LNCaP clone FGC (cell line): ENCODE results near the gene SPANXB1.
"Not testable (repeated sequence)": the region's sequence is repeated elsewhere in the genome, so short reads cannot be mapped to it uniquely, and the experiment has no call there.

Source experiments
- DNase-seq: peaks from one replicate; pipeline ENCODE4 v3.0.0-alpha.2; 2011; ENCODE audit warnings: low read depth
- H3K4me3 ChIP-seq: 2 replicates; pipeline ENCODE4 v1.5.1; 2011; ENCODE audit warnings: mild to moderate bottlenecking, low read depth, low read length, control low read depth
- CTCF ChIP-seq: IDR thresholded peaks from 2 replicates; pipeline ENCODE4 v1.5.1; 2012; ENCODE audit warnings: mild to moderate bottlenecking; ENCODE audit not compliant: control insufficient read depth, insufficient read depth; ENCODE audit errors: extremely low read depth

The SPANXB1 gene

GRCh38 chrX:141002568-141002967, at the start of gene SPANXB1:
SPANXB1 (plus strand) TSS chrX:141002594; CDS start chrX:141002694, 100 bp downstream.
- H3K4me3 ChIP-seq, DNase-seq: not testable (repeated sequence)

- DNase-seq, result peak; percentile 70
- no peak for TF ChIP-seq CTCF
- no peak overlapping the region for H3K4me3 ChIP-seq
Measured at GRCh38 chrX:140967036-140967435, 35.4 kb upstream of the SPANXB1 start.

GRCh38 chrX:140971099-140971795, 31.1 kb upstream of the SPANXB1 start:
- no peak for TF ChIP-seq CTCF
- H3K4me3 ChIP-seq, result no peak overlapping the region
- DNase-seq, result no peak

- no peak for TF ChIP-seq CTCF
Measured at GRCh38 chrX:140975472-140975871, 26.9 kb upstream of the SPANXB1 start.

GRCh38 chrX:140980271-140980670, 22.1 kb upstream of the SPANXB1 start:
- DNase-seq, result no peak
- TF ChIP-seq CTCF, result no peak
- H3K4me3 ChIP-seq, result no peak overlapping the region

More at GRCh38 chrX:140975472-140975871, 26.9 kb upstream of the SPANXB1 start:
- DNase-seq, result no peak
- H3K4me3 ChIP-seq, result no peak overlapping the region

GRCh38 chrX:140983730-140984129, 18.7 kb upstream of the SPANXB1 start:
- H3K4me3 ChIP-seq, result no peak overlapping the region
- no peak for DNase-seq
- TF ChIP-seq CTCF, result no peak

- not testable (repeated sequence) for H3K4me3 ChIP-seq, DNase-seq
Measured at GRCh38 chrX:141005243-141005642, 2.8 kb downstream of the SPANXB1 start.

GRCh38 chrX:141044246-141044645, 41.9 kb downstream of the SPANXB1 start:
- not testable (repeated sequence) for H3K4me3 ChIP-seq, DNase-seq

- H3K4me3 ChIP-seq, DNase-seq: not testable (repeated sequence)
Measured at GRCh38 chrX:141049878-141050277, 47.5 kb downstream of the SPANXB1 start.
